ENCODE measurements around the gene MFF.
A peak's percentile ranks its signal among the peaks of the same experiment; 100 is the strongest.

Gene MFF

DNA sequence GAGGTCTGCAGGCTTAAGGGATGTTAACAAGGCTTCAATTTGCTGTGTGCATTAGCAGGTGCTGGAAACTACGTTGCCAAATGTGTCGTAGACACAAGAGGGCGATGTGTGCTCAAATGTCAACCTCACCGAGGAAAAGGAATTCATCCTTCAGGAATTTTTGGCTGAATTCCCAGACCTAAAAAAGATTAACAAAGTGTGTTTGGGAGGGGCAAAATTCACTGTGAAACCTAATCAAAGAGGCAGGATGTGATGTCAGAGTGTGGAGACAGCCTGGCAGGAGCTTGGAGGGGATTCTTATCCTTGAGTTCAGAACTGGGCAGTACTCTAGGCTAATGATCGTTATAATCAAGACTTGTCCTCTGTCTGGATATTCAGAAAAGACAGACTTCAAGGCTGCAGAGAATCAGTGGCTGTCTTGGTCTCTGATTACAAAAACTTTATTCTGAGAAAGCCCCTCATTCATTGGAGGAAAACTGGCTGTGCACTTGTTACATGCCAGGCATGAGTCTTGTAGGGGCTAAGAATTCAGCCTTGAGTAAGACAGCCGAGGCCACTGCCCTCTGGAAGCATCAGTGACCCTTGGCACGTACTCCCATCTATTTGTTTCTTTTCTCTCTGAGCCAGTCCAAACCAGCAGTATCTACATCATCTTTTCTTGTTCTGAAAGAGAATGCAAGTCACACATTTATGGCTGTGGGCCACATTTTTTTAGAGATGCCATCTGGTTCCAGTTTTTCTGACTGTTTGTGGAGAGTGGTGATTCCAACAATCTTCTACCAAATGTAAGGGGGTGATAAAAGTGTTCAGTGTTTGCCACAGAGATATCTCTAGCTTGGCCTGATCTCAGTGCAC, 81.4 kb downstream of the MFF start:
- DNase-seq (ENCODE audit: low spot score): peak; percentile 72
